Left forelimb (tissue), 1 donor: ENCODE results near the gene SWAP70.
"Not testable (repeated sequence)": the region's sequence is repeated elsewhere in the genome, so short reads cannot be mapped to it uniquely, and the experiment has no call there.

ENCODE experiments used
- DNase-seq: peaks from one replicate; pipeline ENCODE4 v3.0.0-alpha.2; 2018; ENCODE audit warnings: low spot score

SWAP70 gene

DNA sequence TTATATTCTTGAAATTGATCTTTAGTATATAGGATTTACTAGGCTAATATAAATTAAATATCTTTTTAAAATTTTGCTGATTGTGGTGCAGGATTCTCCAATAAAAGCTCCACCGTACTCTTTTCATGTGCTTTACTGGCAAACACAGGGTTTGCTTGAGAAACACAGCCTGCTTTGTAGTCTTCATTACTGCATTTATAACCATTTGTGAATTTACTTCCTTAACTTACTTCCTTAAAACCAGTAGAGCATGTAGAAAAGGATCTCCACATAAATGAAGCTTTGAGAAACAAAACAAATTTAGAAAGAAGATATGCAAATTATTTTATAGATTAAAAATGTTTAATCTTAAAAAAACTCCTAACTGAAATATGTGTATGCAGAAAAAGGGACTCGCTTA, 28.8 kb downstream of the SWAP70 start:
- no peak for DNase-seq

- no peak for DNase-seq
Measured at GRCh38 chr11:9693801-9694553, 30.1 kb downstream of the SWAP70 start.

DNA sequence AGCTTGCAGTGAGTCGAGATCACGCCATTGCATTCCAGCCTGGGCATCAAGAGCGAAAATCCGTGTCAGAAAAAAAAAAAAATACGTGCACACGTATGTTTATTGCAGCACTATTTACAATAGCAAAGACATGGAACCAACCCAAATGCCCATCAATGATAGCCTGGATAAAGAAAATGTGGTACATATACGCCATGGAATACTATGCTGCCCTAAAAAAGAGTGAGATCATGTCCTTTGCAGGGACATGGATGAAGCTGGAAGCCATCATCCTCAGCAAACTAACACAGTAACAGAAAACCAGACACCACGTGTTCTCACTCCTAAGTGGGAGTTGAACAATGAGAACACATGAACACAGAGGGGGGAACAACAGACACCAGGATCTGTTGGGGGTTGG, 31.4 kb downstream of the SWAP70 start:
- DNase-seq: not testable (repeated sequence)

DNA sequence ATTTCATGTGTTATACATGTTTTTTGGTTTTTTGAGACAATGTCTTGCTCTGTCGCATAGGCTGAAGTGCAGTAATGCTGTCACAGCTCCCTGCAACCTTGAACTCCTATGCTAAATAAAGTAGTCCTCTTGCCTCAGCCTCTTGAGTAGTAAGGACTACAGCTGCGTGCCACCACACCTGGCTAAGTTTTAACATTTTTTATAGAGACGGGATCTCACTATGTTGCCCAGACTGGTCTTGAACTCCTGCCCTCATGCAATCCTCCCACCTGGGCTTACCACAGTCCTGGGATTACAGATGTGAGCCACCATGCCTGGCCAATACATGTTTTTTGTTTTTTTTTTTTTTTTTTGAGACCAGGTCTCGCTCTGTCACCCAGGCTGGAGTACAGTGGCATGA, 33.9 kb downstream of the SWAP70 start:
- no peak for DNase-seq

- DNase-seq: no peak
Measured at GRCh38 chr11:9700105-9700801, 36.4 kb downstream of the SWAP70 start.

- no peak for DNase-seq
Measured at GRCh38 chr11:9701799-9702198, 37.9 kb downstream of the SWAP70 start.

GRCh38 chr11:9703280-9703679, 39.4 kb downstream of the SWAP70 start:
- DNase-seq: no peak

DNA sequence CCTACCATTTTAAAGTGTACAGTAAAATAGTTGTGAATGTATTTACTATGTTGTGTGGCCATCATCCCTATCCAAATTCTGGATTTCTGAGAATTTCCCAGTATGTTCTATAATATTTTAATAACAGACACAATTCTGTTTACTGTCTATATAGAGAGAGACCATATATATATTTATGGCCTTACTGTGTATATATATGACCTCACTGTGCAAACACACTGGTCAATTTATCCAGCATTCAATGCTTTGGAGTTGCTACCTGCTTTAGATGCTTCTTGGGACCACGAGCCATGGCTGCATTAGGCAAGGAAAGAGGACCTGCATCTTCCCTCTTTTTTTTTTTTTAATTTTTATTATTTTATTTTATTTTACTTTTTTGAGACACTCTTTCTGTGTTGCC, 40.2 kb downstream of the SWAP70 start:
- DNase-seq: no peak

GRCh38 chr11:9704620-9705019, 40.7 kb downstream of the SWAP70 start:
- DNase-seq: no peak

DNA sequence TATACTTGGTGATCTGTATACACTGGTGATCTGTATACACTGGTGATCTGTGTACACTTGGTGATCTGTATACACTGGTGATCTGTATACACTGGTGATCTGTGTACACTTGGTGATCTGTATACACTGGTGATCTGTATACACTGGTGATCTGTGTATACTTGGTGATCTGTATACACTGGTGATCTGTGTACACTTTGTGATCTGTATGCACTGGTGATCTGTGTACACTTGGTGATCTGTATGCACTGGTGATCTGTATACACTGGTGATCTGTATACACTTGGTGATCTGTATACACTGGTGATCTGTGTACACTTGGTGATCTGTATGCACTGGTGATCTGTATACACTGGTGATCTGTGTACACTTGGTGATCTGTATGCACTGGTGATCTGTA, 41.5 kb downstream of the SWAP70 start:
- DNase-seq: not testable (repeated sequence)

GRCh38 chr11:9708544-9708943, 44.7 kb downstream of the SWAP70 start:
- no peak for DNase-seq

DNA sequence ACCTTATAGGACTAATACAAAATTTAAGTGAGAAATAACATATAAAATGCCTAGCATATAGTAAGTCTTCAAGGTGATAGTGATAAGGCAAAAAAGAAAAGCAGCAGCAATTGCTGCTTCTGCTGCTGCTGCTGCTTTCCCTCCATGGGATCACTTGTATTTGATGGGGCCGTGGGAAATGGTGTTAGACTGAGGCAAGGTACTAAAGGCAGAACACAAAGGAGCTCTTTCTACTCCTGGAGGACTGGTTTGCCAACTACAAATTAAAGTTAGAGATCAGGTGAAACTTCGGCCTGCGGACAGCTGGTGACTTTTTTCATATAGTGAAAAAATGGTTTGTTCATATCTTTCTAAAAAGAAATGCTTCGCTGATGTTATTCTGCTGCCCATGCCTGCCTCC, 46.3 kb downstream of the SWAP70 start:
- no peak for DNase-seq

DNA sequence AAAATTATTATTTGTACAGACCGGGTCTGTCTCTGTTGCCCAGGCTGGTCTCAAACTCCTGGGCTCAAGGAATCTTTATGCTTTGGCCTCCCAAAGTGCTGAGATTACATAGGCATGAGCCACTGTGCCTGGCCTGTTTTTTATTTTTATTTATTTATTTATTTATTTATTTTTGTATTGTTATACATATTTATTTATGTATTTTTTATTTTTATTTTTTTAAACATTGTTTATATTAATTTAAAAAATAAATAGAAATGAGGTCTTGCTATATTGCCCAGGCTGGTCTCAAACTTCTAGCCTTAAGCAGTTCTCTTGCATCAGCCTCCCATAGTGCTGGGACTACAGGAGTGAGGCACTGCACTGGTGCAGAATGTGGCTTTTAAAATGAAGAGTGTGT, 47.0 kb downstream of the SWAP70 start:
- DNase-seq: no peak

GRCh38 chr11:9711454-9712307, 47.8 kb downstream of the SWAP70 start:
- no peak for DNase-seq

GRCh38 chr11:9714272-9714940, 50.5 kb downstream of the SWAP70 start:
- DNase-seq: no peak

GRCh38 chr11:9716275-9717039, 52.6 kb downstream of the SWAP70 start:
- DNase-seq: no peak

- no peak for DNase-seq
Measured at GRCh38 chr11:9717040-9717357, 53.1 kb downstream of the SWAP70 start.

- no peak for DNase-seq
Measured at GRCh38 chr11:9717719-9718118, 53.8 kb downstream of the SWAP70 start.

GRCh38 chr11:9718147-9718546, 54.3 kb downstream of the SWAP70 start:
- DNase-seq: no peak

DNA sequence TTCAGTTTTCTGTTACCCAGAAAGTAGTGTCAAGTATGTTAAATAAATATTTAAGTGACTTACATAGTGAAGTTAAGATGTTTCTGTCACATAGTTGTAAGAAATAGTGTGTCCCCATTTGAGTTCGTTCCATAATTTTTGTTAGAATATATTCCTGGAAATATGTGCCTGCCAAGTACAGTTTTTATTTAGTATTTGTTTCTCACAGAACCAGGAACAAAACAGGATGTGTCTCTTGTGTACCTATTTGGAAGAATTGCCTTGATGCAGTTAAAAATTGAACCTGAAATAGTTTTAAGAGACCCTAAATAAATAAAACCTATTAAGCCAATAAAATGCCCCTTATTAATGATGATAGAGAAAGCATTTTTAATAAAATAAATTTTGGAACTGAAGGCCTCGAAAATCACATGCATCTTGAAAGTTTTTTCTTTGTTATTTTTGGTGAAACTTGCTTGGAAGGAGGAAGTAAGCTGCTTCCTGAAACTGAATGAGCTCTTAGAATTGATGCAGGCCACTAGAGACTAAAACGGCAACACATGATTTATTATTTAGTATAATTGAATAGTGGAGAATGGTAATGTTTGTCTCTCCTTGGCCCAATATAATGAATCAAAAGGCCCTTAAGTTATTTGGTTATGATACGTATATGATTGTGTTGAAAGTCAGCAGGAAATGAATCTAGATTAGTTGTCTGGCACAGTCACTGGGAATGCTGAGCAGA, 55.9 kb downstream of the SWAP70 start:
- DNase-seq: no peak

GRCh38 chr11:9720290-9720630, 56.4 kb downstream of the SWAP70 start:
- no peak for DNase-seq
